GM12864 (cell line): ENCODE measurements around the gene CAMK2N2.

Source experiments
- DNase-seq: peaks from one replicate; pipeline ENCODE4 v3.0.0-alpha.2; 2011; ENCODE audit warnings: low read depth
- H3K4me3 ChIP-seq: 2 replicates; pipeline ENCODE4 v1.5.1; 2011; ENCODE audit warnings: mild to moderate bottlenecking, low read depth, low read length, control low read depth
- TF ChIP-seq, protein P1 (sequence below): IDR thresholded peaks from 2 replicates; pipeline ENCODE4 v1.5.1; 2011; ENCODE audit warnings: low read depth, mild to moderate bottlenecking, moderate library complexity, low read length, control low read depth, inconsistent platforms; ENCODE audit errors: missing control alignments

The CAMK2N2 gene

DNA sequence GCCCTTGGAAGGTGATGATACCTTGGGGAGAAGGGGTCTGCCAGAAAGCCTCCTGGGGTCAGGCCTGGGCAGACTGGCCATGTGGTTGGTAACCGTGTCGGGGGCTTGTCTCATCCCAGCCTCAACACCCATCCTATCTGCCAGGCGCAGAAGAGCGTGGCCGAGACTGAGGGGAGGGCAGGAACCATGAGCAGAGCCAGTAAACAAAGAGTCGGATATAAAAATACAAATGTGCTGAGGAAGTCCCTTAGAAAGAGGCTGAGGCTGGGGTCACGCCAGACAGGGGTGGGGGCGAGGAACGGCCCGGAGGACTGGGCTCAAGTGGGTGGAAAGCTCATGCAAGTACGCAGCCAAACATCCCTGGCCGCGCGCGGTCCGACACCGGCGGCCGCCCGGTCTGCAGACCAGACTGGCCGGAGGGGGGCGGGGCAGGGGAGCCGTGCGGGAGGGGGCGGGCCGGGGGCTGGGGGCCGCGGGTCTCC lies 1.9 kb downstream of the CAMK2N2 start:
- H3K4me3 ChIP-seq: no peak overlapping the region
- DNase-seq: no peak
- TF ChIP-seq, protein P1, sequence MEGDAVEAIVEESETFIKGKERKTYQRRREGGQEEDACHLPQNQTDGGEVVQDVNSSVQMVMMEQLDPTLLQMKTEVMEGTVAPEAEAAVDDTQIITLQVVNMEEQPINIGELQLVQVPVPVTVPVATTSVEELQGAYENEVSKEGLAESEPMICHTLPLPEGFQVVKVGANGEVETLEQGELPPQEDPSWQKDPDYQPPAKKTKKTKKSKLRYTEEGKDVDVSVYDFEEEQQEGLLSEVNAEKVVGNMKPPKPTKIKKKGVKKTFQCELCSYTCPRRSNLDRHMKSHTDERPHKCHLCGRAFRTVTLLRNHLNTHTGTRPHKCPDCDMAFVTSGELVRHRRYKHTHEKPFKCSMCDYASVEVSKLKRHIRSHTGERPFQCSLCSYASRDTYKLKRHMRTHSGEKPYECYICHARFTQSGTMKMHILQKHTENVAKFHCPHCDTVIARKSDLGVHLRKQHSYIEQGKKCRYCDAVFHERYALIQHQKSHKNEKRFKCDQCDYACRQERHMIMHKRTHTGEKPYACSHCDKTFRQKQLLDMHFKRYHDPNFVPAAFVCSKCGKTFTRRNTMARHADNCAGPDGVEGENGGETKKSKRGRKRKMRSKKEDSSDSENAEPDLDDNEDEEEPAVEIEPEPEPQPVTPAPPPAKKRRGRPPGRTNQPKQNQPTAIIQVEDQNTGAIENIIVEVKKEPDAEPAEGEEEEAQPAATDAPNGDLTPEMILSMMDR: no peak

DNA sequence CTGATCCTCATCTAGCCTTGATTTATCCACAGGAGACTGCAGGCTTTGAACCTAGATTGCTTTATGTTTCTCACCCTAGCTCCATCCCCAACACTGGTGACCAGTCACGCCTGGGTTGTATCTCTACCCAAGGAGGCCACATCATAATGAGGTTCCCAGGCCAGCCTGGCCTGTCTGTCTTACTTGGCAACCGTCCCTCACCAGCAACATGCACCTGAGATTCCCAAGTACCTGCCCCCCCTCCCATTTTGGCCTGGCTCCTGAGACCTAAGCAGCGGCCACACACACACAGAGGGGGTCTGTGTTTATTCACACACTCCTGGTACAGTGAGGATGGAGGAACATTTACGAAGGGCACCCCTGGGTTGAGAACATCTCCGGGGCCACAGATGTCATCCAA lies 2.4 kb downstream of the CAMK2N2 start:
- TF ChIP-seq, protein P1: no peak
- no peak for DNase-seq
- H3K4me3 ChIP-seq: no peak overlapping the region

DNA sequence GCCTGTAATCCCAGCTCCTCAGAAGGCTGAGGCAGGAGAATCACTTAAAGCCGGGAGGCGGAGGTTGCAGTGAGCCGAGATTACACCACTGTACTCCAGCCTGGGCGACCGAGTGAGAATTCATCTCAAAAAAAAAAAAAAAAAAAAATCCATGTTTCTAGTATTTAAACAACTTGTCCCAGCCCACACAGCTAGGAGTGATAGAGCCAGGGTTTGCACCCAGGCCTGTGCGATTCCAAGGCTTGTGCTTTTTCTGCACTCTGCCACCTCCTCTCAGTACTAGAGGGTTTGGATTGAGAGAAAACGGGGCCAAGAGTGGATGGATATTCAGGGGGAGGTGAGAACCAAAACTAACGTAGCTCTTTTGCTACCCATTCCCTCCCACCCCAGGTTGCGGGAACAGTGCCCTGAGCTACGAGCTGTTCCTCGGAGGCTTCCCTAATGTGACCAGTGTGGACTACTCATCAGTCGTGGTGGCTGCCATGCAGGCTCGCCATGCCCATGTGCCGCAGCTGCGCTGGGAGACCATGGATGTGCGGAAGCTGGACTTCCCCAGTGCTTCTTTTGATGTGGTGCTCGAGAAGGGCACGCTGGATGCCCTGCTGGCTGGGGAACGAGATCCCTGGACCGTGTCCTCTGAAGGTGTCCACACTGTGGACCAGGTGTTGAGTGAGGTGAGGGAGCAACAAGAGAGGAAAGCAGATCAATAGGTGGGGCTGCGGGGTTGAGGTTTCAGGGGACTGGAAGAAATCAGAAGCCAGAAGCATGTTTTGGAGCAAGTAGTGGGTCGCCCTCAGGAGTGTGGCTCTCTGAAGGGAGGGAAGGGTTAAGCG lies 4.1 kb downstream of the CAMK2N2 start:
- TF ChIP-seq, protein P1: no peak
- DNase-seq: no peak
- no peak overlapping the region for H3K4me3 ChIP-seq

DNA sequence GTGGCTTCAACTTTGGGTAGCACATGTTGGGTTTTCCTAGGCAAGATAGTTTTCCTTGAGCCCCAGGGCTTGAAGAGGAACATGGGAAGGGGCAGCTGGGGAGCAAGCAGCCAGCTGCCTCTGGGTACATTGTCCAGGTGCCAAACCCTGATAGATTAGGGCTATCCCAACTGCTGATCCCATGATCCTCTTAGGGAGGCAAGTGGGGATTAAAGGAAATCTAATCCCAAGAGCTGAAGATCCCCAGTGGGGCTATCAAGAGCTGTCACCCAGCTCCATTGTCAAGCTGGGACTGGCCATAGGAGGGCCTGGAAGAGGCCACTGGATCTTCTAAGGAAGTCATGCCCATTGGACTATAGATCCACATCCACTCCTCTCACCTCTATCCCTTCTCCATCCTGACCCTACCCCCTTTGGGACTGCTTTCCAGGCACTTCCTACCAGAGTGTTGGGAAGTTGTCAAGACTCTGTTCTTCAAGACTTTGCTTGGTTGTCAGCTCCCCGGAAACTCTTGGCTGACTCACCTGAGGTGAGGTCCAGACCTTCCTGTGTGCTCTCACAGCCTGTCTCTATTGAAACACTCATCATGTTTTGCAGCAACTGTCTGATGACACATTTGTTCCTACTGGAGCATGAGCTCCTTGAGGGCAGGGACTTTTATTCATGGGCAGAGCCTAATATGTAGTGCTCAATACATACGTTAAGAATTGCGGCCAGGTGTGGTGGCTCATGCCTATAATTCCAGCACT lies 5.9 kb downstream of the CAMK2N2 start:
- TF ChIP-seq, protein P1: no peak
- no peak for DNase-seq
- no peak overlapping the region for H3K4me3 ChIP-seq

- peak; percentile 83 for DNase-seq
- TF ChIP-seq, protein P1: peak; percentile 94
- peak overlapping the region; percentile 91 for H3K4me3 ChIP-seq
Measured at GRCh38 chr3:184250167-184250828, 11.1 kb downstream of the CAMK2N2 start.

GRCh38 chr3:184249412-184250166 lies 11.8 kb downstream of the CAMK2N2 start, which contains the start of gene EEF1AKMT4:
TSS of gene EEF1AKMT4 (plus strand) at chr3:184249672. CDS start at chr3:184249695, 23 bp downstream.
- TF ChIP-seq, protein P1: peak; percentile 49
- DNase-seq: peak; percentile 98

More at GRCh38 chr3:184249412-184250166, 11.8 kb downstream of the CAMK2N2 start, which contains the start of gene EEF1AKMT4:
- H3K4me3 ChIP-seq: peak within 1 kb of the TSS; percentile 91
